OCI-LY1 (cell line): ENCODE results near the gene COL9A3.

Experiments used
- EZH2 ChIP-seq: fragments of 200-600 bp; sonication (generic), shearing (Covaris generic); IDR thresholded peaks from 2 replicates; pipeline ENCODE4 v1.8.0; 2017; ENCODE audit warnings: borderline replicate concordance, mixed run types, mild to moderate bottlenecking, antibody characterized with exemption, low read length, moderate library complexity, mixed read lengths
- TF ChIP-seq, protein P1 (sequence below): fragments of 200-600 bp; sonication (generic), shearing (Covaris generic); IDR thresholded peaks from 2 replicates; pipeline ENCODE4 v1.5.1; 2017; ENCODE audit warnings: mild to moderate bottlenecking, antibody characterized with exemption, low read length, moderate library complexity, mixed read lengths

DNA sequence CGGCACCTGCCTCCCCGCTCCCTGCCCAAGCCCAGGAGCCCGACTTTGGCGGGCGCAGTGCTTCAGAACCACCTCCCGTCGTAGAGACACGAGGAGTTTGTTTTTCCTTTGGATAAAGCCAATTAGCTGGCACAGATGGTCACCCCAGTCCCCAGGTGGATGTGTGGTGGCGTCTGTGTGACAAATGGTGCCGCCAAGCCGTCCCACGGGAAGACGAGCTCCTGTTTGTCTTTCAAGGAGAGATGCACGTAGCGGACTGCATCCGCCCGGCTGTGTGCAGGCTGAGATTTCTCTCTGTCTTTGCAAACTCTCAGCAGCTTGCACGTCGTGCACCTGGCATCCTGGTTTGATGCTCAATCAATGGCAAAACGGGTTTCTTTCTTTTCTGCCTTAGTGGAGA is 36.6 kb upstream of the COL9A3 start:
- TF ChIP-seq, protein P1, sequence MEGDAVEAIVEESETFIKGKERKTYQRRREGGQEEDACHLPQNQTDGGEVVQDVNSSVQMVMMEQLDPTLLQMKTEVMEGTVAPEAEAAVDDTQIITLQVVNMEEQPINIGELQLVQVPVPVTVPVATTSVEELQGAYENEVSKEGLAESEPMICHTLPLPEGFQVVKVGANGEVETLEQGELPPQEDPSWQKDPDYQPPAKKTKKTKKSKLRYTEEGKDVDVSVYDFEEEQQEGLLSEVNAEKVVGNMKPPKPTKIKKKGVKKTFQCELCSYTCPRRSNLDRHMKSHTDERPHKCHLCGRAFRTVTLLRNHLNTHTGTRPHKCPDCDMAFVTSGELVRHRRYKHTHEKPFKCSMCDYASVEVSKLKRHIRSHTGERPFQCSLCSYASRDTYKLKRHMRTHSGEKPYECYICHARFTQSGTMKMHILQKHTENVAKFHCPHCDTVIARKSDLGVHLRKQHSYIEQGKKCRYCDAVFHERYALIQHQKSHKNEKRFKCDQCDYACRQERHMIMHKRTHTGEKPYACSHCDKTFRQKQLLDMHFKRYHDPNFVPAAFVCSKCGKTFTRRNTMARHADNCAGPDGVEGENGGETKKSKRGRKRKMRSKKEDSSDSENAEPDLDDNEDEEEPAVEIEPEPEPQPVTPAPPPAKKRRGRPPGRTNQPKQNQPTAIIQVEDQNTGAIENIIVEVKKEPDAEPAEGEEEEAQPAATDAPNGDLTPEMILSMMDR, result no peak
- TF ChIP-seq EZH2, result no peak
